ENCODE data around the gene RFX3.

GRCh38 chr9:3391414-3391813, 134.4 kb downstream of the RFX3 start:
- TF ChIP-seq CTCF (conservative IDR thresholded peaks at IDR 0.05) (no peak), EZH2 (IDR thresholded peaks at IDR 0.05; ENCODE audit: low read depth) (no peak)

All from PC-9 (cell line).